Left ventricle myocardium inferior (tissue), 1 donor: Measurements from ENCODE around the gene SEMA3C. TPM values are rescaled to one million over a fixed set of nuclear protein-coding genes. Genes with fewer than 3 reads are reported as not detected.

Experiments used
- DNase-seq: peaks from one replicate; pipeline ENCODE4 v3.0.0-alpha.2; 2020
- H3K27ac ChIP-seq: fragments of 200-600 bp; replicated peaks from 2 replicates; pipeline ENCODE4 v1.8.0; 2021
- H3K27me3 ChIP-seq: fragments of 200-600 bp; 2 replicates; pipeline ENCODE4 v1.8.0; 2021; ENCODE audit warnings: low read depth
- H3K36me3 ChIP-seq: fragments of 200-600 bp; 2 replicates; pipeline ENCODE4 v1.8.0; 2021
- H3K4me1 ChIP-seq: fragments of 200-600 bp; 2 replicates; pipeline ENCODE4 v1.8.0; 2021
- H3K4me3 ChIP-seq: fragments of 200-600 bp; 2 replicates; pipeline ENCODE4 v1.8.0; 2021; ENCODE audit warnings: mild to moderate bottlenecking, moderate library complexity
- H3K9me3 ChIP-seq: fragments of 200-600 bp; replicated peaks from 2 replicates; pipeline ENCODE4 v1.8.0; 2021
- intact Hi-C: fragments of 100-400 bp; cut with micrococcal nuclease; formaldehyde crosslinking; loops from one replicate; pipeline ENCODE4 v1.11.0; 2022
- total RNA-seq: library from RNA; stranded (reverse); fragmentation: NEBNext Ultra II Directional; extraction: Animal tissue kit (Norgen Biotek cat#: 25700); gene quantifications from one replicate; pipeline ENCODE4 v1.2.1, GENCODE V29; 2021
- TF ChIP-seq, protein P1 (sequence below): fragments of 200-600 bp; IDR thresholded peaks from 2 replicates; pipeline ENCODE4 v1.8.0; 2021; ENCODE audit warnings: antibody characterized with exemption, mild to moderate bottlenecking, borderline replicate concordance
- donor health status: DM: no; HTN: yes; CAD: no; lungs with severe emphysema.

The SEMA3C gene
- total RNA-seq, 1 donor from 2014 or later, result 66.5 TPM

GRCh38 chr7:80821771-80822319, 97.0 kb downstream of the SEMA3C start:
- no peaks in the 10 kb centered on the region for H3K27me3 ChIP-seq
- H3K4me3 ChIP-seq, result no peak overlapping the region
- no peak for DNase-seq
- intact Hi-C loops, result no loop called here
- H3K4me1 ChIP-seq, result peaks cover 25% of the 10 kb centered on the region
- H3K36me3 ChIP-seq, result no peaks in the 10 kb centered on the region
- TF ChIP-seq, protein P1, sequence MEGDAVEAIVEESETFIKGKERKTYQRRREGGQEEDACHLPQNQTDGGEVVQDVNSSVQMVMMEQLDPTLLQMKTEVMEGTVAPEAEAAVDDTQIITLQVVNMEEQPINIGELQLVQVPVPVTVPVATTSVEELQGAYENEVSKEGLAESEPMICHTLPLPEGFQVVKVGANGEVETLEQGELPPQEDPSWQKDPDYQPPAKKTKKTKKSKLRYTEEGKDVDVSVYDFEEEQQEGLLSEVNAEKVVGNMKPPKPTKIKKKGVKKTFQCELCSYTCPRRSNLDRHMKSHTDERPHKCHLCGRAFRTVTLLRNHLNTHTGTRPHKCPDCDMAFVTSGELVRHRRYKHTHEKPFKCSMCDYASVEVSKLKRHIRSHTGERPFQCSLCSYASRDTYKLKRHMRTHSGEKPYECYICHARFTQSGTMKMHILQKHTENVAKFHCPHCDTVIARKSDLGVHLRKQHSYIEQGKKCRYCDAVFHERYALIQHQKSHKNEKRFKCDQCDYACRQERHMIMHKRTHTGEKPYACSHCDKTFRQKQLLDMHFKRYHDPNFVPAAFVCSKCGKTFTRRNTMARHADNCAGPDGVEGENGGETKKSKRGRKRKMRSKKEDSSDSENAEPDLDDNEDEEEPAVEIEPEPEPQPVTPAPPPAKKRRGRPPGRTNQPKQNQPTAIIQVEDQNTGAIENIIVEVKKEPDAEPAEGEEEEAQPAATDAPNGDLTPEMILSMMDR, result no peak
- no peaks in the 10 kb centered on the region for H3K9me3 ChIP-seq
- no peak overlapping the region for H3K27ac ChIP-seq

DNA sequence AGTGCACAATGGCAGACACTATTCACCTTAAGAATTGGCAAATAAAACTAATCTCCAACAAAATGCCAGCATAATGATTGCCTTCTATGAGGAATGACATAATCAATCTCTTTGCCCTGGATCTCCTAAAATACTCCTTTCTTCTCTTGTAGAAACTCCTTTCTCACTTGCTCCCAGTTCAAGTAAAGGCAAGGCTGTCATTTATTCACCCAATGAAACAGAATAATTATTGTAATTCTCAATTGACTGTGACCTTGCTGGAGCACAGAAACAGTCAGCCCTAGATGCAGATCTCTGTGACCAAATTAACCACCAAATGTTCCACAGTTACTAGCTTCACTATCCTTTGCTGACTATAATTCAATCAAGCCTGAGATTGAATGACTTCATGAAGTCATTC, 99.3 kb downstream of the SEMA3C start:
- Histone ChIP-seq H3K27me3 (no peaks in the 10 kb centered on the region), H3K36me3 (no peaks in the 10 kb centered on the region), H3K9me3 (no peaks in the 10 kb centered on the region), H3K4me1 (peaks cover 4% of the 10 kb centered on the region), H3K27ac (no peak overlapping the region), H3K4me3 (no peak overlapping the region)
- no peak for DNase-seq
- intact Hi-C loops, result no loop called here
- TF ChIP-seq, protein P1, result no peak

GRCh38 chr7:80818181-80818580, 100.7 kb downstream of the SEMA3C start:
- TF ChIP-seq, protein P1, result no peak
- H3K27ac ChIP-seq, result no peak overlapping the region

DNA sequence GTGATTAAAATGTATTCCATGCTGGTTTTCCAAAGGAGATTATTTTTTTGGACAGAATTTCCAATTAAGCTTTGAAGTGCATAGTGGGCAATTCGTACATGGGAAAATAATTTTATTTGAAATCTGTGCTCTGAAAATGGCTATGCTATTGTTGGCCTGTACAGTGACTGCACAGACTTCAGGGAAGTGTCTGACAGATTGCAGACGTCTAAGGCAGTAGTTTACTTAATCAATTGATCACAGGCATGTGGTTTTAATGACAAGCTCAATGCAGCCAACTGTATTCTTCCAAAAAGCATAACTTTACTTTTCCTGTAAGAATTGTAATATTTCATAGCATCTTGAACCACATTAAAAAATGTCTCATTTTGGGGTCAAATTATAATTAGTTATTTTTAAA, 102.0 kb downstream of the SEMA3C start:
- no peak for DNase-seq
- Histone ChIP-seq H3K4me1 (no peaks in the 10 kb centered on the region), H3K36me3 (no peaks in the 10 kb centered on the region), H3K27ac (no peak overlapping the region), H3K9me3 (no peaks in the 10 kb centered on the region), H3K27me3 (no peaks in the 10 kb centered on the region), H3K4me3 (no peak overlapping the region)
- TF ChIP-seq, protein P1, result no peak
- intact Hi-C loops, result no loop called here

More at GRCh38 chr7:80818181-80818580, 100.7 kb downstream of the SEMA3C start:
- no peaks in the 10 kb centered on the region for H3K4me1 ChIP-seq
- no peaks in the 10 kb centered on the region for H3K36me3 ChIP-seq
- no peak for DNase-seq
- no peaks in the 10 kb centered on the region for H3K27me3 ChIP-seq
- intact Hi-C loops, result no loop called here
- no peak overlapping the region for H3K4me3 ChIP-seq
- H3K9me3 ChIP-seq, result no peaks in the 10 kb centered on the region

- TF ChIP-seq, protein P1, result no peak
- no peaks in the 10 kb centered on the region for H3K36me3 ChIP-seq
- no peaks in the 10 kb centered on the region for H3K27me3 ChIP-seq
- DNase-seq, result no peak
- no peak overlapping the region for H3K4me3 ChIP-seq
- no peaks in the 10 kb centered on the region for H3K9me3 ChIP-seq
- intact Hi-C loops, result no loop called here
- H3K27ac ChIP-seq, result no peak overlapping the region
- no peaks in the 10 kb centered on the region for H3K4me1 ChIP-seq
Observed at GRCh38 chr7:80815733-80816132, 103.1 kb downstream of the SEMA3C start.
